ELR (cell line): ENCODE data around the gene PPFIBP2.

Experiments
- DNase-seq: peaks from one replicate; pipeline ENCODE4 v3.0.0-alpha.2; 2015; ENCODE audit warnings: low read depth

Gene PPFIBP2

DNA sequence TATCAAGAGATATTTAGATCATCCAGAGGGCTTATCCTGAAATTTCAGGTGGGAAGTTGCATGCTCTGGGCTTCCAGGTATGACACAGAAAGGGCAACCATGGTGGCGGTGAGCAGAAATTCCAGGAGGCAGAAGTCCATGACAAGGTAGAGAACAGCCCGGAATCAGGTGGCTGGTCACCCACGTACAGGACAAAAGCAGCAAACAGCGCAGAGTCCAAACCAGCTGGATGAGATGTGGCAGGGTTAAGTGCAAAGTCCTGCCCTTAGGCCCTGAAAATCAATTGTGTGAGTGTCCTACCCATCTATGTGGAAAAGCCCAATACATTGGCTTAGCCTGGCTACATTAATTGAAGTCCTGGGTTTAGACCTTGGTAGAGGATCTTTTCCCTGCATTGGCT is 11.6 kb downstream of the PPFIBP2 start:
- DNase-seq, result no peak

DNA sequence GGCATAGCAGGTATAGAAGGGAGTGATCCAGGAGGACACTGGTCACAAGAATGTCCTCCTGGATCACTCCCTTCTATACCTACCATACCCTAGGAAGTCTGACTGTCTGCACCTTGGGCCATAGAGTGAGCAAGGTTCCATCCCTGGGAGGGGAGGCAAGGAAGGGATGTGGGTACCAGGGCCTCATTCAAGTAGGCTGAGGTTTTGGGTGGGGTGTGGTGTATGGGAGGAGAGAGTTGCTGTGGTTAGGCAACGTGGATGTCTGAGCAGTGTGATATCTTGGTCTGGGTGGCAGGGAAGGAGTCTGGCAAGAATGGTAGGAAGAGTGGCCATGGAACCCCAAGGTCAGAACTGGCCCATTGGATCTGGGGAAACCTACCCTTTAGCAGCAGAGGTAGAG is 13.2 kb downstream of the PPFIBP2 start:
- no peak for DNase-seq

DNA sequence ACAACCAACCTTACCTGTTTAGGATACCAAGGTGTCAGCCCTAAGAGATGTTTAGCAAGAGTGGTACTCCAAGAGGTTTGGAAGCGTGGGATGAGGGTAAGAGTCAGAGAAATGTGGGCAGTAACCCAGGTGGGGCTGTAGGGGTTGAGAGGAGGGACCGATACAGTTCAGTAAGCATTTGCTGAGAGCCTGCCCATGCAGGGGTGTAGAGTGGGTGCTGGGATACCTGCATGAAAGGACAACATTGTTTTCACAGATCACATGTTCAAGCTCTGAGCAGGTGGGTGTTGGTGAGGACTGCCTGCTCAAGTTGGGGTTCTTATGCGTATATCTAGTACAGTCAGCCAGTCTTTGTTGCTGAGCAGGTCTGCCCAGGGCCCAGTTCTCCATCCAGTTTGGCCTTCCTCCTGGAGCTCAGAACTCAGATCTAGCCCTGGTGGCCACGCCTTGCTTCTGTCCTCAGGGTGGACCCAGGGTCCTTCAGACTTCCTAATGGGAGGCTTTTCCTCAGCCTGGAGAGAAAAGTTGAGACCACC is 14.8 kb downstream of the PPFIBP2 start:
- no peak for DNase-seq

DNA sequence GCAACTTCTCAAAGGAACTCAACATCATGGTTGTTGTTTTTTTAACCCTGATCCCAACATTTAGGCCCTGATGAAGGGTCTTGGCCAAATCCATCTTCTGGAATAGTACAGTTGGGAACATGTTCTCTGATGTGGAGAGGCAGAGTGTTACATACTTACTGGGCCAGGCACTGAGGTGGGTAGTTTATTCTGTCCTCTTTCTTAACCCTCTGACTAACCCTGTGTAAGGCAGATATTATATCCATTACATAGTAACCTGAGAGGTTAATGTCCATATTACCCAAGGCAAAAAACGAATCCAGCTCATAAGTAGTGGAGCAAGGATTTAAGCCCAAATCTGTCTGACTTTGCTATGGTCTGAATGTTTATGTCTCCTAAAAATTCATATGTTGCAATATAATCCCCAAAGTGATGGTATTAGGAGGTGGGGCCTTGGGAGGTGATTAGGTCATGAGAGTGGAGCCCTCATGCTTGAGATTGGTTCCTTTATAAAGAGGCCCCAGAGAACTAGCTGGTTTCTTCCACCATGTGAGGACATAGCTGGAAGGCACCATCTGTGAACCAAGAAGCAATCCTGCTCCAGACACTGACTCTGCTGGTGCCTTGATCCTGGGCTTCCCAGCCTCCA is 16.3 kb downstream of the PPFIBP2 start:
- DNase-seq, result no peak

DNA sequence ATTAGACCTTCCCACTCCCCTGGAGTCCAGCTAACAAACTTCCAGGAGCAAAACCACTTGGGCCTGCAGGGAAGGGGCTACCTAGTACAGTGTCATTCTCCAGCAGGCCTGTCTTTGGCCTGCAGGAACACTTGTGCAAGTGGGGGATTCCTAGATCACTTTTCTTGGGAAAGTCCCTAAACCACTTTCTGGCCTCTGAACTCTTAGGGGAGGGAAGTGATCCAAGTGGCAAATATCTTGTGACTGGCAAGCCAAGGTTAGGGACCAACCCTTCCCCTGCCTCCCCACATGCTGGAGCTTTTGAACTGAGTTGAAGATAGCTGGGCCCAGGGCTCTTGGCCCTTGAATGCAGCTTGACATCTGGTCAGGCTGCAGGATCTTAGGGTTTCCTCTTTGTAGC is 17.2 kb downstream of the PPFIBP2 start:
- DNase-seq, result no peak

DNA sequence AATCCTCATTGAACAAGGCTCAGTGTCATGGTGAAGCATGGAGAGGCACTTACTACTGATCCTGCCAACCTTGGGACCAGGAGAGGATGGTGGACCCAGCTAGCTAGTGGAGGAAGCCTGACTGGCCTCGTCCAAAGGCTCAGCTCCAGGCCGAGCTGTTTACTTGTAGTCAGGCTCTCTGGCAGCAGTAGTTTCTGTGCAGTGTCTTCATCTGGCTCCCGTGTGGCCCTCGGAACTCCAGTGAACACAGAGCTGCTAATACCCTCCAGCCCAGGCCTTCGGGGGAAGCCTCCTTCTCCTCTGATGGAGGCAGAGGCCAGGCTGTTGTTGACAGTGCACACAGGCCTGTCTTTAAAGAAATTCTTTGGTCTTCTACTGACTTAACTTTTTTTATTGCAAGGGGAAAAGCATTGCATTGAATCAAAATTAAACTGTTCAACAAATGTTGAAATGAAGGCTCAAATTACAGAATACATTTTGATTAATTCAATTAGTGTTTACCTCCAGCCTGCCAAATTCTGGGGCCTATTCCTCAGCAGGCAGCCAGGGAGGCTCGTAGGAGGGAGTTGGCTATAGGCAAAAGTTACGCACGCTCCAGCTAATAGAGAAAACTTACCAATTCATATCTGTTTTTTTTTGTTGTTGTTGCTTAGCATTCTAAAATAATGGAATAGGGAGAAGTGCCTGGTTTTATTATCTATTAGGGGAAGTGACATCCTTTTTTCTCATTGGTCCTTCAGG is 18.8 kb downstream of the PPFIBP2 start:
- DNase-seq, result no peak

DNA sequence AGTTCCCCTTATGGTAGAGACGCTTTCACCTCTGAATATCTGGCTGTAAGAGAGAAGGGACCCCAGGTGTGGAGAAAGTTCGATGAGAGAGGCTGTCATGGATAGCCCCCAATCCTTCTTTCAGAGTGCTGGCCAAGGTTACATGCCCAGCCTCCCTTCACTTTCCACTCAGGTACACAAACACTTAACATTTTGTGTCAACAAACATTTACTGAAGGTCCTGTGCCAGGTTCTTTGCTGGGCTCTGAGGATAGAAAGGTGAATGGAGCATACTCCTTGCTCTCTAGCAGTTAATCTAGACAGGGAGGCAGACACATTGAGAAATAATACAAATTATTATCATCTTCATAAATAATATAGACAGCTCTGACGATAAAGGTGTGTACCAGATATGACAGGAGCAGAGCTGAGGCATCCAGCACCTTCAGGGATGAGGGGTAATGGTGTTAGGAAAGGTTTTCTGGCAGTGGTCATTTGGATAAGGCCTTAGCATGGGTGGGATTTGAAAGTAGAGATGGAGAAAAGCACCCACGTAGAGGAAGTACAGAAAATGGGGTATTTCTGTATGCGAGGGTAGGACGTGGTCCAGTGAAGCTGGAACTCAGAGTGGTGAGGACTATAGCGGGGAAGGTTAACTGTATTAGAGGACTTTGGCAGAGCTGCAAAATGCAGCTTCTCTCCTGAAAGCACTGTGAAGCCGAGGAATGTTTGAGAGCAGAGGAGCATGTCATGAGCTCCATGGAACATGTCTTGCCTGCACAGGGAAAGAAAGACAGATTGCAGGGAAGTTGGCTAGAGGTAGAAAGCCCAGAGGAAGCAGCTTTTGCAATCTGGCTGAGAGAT is 19.6 kb downstream of the PPFIBP2 start:
- no peak for DNase-seq

DNA sequence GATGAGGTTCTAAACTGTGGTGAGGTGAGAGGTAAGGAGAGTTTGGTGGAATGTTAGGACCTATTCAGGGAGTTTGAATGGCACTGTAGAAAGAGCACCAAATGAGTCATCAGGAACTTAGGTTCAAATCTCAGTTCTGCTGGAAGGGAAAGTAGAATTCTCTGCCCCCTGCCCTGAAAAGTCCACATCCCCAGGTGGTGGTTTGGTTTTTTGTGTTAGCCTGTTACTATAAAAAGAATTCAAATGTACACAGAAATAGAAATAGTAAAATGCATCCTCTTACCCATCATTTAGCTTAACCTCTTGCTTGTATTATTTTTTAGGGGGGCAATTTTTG is 20.2 kb downstream of the PPFIBP2 start:
- no peak for DNase-seq

DNA sequence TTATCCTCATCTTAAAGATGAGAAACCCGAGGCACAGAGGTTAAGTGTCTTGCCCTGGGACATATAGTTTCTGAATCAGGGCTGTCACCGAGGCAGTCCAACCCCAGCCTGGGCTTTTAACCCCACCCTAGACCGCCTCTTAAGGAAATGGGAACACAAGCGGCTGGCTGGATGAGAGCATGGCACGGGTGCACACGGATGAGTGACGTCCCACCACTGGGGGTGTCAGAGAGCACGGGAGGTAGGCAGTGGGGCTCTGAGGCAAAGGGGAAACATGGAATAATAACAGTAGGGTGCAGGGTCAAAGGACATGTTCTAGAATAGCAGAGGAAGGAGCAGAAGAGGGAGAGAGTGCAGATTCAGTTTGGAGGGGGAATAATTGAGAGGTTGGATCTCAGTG is 22.3 kb downstream of the PPFIBP2 start:
- peak; percentile 15 for DNase-seq

DNA sequence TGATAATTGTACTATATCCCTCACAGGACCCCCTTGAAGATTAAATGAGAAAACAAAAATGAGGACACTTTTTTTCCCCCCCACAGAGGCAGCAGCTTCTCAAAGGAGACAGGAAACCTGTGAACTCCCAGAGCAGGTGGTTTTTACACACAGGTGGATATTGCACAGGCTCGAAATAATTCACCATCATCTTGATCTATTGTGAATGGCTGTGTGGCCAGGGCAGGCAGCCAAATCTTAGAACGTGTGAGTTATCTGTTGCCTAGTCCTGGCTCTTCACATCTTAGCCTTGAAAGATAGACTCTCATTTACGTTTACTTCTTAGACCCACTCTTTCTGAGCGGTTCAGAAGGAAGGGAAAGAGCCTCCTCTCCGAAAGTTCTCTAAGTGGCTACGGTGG is 23.5 kb downstream of the PPFIBP2 start:
- no peak for DNase-seq

DNA sequence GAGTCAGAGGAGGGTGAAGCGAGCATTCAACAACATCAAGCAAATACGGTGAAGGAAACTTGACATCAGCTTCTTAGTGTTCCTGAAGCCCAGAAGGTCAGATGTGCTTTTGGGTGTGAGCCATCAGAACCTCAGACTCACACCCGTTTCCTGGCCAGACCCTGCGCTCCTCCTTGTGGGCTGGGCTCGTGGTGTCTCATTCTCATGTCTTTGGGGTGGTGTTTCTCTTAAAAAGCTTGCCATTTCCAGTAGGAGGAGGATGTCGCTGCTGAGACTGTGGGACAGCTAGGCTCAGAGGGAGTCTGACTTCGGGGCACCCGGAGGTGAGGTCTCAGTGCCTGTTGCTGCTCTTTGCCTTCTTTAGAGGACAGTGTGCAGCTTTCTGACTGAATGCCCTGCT is 24.2 kb downstream of the PPFIBP2 start:
- DNase-seq, result no peak

DNA sequence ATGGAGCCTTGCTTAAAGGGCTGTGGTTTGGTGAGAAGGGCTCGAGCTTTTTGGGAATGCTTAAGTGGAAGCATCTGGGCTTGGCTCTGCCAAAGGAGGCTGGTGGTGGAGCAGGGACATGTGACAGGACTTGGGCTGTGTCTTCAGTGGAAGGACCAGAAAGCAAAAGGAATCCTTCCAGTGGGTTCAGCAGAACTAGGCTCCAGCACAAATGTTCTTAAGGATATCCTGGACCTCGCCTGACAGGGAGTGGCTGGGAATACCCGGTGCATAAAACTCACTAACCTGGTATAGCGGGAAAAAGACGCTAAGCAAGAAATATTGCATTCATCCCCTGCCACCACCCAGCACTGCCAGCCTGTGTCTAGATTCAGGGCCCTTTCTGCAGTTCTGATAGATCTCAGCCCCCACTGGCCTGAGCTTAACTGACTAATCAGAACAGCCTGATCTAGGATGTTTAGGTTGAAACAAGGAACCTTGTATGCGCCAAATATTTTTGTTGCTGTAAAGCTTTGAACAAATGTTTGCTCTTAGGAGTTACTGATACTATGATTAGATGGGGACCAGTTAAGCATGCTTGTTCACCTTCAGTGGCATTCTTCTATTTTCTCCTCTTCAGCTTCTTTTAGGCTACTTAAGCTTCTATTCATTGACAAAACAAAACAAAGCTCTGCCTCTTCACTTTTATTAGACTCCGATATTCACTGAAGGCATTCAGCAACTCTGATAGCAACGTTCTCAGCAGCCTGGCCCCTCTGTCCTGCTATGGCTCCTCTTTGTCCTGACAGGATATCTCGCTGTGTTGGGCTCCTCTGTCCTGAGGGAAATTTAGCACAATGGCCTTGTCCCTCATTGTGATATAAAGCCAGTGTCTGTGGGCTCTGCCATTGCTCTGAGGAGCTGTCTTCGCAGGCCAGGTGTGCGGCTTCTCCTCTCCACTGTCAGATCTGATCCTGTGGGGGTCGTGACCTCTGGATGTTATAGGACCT is 25.0 kb downstream of the PPFIBP2 start:
- no peak for DNase-seq

DNA sequence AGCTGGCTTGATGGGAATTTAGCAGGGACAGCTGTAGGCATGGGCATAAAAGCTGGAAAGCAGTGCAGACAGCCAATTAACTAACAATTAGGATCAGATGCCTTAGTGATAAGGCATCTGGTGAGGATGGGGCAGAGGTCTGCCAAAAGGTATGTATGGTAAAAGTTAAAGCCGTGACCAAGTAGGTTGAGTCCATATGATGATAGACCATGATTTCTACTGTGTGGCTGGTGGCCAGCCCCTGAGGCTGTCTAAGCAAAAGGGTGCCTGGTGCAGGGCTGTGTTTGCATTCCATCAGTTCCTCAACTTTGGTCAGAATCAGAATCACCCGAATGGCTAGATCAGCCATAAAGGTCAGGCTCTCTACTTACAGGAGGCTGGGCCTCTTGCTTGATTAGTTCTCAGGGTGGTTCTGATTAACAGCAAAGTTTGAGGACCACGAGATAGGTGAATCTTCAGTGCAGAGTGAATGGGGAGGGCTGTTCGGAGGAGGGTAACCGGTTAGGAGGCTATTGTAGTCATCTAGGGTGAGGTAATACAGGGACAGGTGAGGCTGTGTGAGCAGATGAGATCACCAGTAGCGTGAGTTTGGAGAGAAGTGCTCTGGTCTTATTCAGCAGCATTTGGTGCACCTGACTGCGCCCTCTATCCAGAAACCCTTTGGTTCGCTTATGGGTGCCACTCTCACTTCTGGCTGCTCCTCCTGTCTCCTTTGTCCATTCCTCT is 27.2 kb downstream of the PPFIBP2 start:
- no peak for DNase-seq

DNA sequence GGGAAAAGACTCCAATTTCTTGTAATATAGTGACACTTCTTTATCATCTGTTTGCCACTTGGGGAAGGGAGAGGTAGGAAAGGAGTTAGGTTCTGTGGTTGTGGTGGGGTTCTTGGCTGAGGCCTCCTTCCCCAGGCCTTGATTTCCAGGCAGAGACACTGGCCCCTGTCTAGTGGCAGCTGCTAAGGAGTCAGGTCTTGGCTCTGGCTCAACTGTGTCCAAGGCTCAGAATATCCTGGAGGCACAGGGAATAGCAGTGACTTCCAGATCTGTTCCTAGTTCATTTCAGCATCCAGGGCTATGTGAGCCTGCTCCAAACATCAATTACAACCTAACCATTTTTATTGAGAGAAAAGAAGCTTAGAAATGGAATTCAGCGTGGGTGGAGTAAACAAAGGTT is 29.5 kb downstream of the PPFIBP2 start:
- DNase-seq, result no peak

DNA sequence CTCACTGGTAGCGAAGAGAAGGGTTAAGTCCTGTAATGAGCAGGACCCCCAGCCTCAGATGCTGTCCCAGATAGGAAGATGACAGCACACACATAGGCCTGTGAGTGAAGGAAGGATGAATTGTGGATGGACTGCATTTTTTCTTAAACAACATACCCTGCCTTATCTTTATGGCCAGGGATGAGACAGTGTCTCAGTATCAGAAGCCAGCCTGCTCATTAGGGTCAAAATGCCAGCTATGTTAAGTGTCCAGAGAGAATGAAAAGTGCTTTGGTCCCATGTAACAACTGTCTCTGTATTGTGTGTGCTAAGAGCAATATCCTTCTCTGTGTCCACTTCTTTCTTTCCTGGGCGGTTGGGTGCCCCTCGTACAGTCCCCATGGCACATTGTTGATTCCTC is 30.2 kb downstream of the PPFIBP2 start:
- no peak for DNase-seq

DNA sequence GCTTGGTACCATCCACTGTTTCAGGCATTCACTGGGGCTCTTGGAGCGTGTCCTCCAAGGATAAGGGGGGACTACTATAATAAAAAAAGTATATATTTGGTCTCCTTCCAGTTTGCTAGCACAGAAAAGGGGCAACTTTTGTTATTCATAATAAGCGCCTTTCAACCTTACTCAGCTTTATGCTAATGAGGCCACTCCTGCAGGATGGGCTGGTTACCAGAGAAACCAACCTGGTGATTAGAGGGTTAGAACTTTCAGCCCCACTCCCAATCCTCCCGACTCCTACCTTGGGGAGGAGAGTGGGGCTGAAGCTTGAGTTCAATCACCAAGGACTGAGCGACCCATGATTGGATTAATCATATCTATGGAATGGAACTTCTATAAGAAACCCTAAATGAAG is 31.8 kb downstream of the PPFIBP2 start:
- no peak for DNase-seq

DNA sequence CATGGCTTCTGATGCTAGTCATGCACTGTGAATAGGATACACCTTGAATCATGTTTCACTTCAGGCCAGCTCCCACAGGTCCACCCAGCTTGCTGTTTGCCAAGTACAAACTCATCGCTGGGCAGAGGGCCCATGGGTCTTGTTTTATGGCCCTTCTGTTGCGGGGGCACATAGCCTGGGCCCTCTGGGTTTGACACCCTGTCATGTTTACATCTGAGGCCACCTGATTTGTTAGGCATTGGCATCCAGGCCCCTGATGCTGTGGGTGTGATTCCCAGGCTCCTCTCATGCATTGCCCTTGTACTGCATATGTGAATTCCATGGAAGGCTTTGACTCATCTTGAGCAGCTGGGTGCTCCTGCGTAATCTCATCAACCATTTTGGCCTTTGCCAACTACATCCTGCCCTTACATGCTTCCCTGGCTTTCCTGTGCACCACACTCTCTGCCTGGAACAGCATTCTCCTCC is 32.6 kb downstream of the PPFIBP2 start:
- DNase-seq, result no peak

DNA sequence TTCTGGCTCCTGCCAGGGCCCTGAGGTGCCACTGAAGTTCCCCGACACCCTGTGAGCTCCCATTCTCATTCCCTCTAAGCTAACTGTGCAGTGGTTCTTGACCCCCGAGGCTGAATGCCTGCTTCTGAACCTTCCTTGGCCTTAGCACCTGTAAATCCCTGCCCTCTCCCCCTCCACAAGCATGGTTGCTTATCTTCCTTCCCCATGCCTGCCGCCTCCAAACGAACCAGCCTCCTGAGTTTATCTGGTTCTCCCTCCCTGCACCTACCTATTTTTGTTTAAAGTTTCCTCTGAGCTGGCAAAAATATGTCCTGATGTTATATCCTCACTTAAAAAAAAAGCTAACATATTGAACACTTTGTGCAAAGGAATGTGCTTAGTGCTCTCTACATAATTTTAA is 33.9 kb downstream of the PPFIBP2 start:
- no peak for DNase-seq

DNA sequence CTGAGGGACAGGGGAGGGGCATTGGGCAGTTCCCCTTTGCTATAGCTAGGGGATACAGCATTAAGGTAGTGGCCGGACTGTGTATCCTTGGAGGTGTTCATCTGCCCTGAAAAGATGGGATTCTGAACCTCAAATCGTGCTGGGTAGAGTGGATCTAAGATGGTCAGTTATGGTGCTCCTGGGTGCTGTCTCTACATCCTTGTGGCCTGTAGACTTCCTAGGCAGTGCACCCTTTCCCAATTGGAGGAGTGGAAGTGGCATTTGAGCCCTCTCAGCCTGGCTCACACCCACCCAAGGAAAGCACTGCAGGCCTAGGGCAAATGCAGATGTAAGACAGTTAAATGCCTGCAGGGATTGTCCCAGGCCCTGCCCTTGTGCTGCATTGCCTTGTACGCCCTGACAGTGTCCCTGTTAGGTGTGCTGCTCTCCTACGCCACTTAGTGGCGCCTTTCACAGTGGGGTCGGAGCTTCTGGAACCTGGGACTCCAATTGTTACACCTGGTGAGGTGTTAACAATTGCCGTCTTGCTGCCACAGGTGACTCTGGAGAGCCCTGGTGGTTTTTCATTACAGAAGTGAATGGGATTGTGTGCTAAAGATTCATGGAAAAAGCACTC is 35.0 kb downstream of the PPFIBP2 start:
- peak; percentile 11 for DNase-seq

DNA sequence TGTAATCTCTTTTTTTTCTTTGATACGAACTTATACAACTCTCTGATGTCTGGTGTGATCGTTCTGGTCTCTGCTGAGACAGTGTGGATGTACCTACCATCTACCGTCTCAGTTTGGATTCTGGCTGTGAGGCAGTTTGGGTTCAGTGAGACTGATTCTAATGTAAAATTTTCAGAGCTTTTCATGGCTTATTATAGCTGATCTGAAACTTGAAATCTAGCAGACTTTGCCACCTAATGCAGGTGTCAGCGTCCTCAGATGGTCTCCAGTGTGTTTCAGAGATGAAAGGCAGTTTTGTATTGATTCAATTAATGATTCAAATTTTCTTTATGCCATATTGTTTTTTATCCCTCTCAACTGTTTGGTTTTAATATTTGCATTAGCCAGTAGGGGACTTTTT is 35.9 kb downstream of the PPFIBP2 start:
- DNase-seq, result no peak

DNA sequence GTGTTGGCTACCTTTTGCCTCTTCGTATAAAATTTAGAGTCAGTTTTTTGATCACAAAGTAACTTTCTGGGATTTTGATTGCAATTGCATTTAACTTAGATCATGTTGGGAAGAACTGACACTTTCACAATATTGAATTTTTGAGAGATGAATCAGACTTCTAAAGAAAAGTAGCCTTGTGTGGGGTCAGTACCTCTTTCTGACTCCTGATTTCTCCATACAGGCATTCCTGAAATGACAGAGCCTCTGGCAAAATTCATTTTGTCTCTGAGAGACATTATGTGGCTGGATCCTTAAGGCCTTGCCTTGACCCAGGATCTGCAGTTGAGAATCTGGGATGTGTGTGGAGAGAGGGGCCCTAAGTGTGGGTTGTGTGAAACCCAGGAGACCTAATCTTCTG is 37.8 kb downstream of the PPFIBP2 start:
- DNase-seq, result peak; percentile 50
